HG02763 (cell line): ENCODE data around the gene CCDC91.
"Not testable (repeated sequence)": the region's sequence is repeated elsewhere in the genome, so short reads cannot be mapped to it uniquely, and the experiment has no call there.

Experiments used
- ATAC-seq: cut with Tn5 transposase; IDR thresholded peaks from one replicate; pipeline ENCODE4 v1.9.1; 2021; ENCODE audit warnings: mild to moderate bottlenecking, moderate library complexity; ENCODE audit not compliant: unreplicated experiment

CCDC91 gene

GRCh38 chr12:28231248-28231647 is 41.0 kb downstream of the CCDC91 start:
- ATAC-seq: no peak

DNA sequence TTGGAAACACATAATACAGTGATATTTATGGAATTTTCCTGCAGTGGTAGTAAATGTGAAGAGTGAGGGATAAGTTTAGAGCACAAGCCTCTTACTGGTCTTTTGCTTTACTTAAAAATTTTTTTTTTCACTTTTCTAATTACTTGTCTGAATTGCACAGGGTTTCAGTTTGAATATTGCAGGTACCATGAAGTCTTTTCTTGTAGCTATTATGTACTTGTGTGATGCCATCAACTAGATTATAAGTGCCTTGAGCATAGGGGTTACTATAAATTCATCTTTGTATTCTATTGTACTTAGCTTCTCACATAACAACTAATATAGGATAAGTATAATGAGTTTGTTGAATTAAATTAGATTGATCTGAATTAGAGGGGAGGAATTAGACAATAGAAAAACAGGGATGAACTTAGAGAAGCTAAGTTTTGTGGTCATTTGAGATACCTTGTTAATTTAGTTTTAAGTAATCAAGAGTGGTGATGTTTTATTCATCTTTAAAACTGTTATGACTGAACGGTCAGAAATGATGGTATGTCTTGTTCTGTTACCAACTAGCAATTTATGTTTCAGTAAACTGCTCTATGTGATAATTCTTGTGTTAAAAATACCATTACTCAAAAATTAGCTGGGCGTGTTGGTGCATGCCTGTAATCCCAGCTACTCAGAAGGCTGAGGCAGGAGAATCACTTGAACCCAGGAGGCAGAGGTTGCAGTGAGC is 42.1 kb downstream of the CCDC91 start:
- no peak for ATAC-seq

DNA sequence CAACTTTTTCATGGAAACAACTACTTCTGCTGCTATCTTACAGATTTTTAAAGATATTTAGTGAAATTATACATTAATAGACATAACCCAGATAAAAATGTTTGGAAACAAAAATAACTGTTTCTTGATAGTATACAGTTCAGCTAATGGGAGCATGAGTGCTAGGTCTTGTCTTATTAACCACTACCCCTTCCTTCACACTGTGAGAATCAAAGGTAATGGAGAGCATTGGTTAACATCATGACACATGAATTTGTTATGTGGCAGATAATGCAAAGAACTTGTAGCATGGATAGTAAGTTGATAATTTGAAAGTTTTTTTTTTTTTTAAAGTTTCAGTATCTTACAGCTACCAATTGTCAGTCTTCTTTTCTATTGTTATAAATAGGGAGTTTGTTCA is 44.2 kb downstream of the CCDC91 start:
- no peak for ATAC-seq

GRCh38 chr12:28235015-28235414 is 44.8 kb downstream of the CCDC91 start:
- ATAC-seq: no peak

- no peak for ATAC-seq
Measured at GRCh38 chr12:28235985-28236384, 45.7 kb downstream of the CCDC91 start.

GRCh38 chr12:28237423-28237822 is 47.2 kb downstream of the CCDC91 start:
- ATAC-seq: no peak

DNA sequence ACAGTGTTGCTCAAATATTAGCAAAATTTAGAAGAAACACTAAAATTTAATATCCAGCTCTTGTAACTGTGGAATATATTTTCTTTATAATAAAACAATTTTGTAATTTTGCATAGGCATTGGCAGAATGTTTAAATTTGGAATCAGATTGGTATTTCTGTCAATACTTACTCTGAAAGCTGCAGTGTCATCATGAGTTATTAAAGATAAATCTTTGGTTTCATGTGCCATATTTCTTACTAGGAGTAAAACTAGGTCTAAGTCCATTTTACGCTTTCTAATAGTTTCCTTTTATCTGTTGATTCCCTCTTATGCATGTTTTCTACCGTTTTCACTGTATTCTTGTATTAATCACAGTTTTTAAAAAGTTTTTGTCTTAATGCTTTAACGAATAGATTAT is 49.7 kb downstream of the CCDC91 start:
- no peak for ATAC-seq

- no peak for ATAC-seq
Measured at GRCh38 chr12:28240853-28241252, 50.6 kb downstream of the CCDC91 start.

- ATAC-seq: no peak
Measured at GRCh38 chr12:28242129-28242495, 51.9 kb downstream of the CCDC91 start.

GRCh38 chr12:28242496-28243309 is 52.4 kb downstream of the CCDC91 start:
- ATAC-seq: no peak

DNA sequence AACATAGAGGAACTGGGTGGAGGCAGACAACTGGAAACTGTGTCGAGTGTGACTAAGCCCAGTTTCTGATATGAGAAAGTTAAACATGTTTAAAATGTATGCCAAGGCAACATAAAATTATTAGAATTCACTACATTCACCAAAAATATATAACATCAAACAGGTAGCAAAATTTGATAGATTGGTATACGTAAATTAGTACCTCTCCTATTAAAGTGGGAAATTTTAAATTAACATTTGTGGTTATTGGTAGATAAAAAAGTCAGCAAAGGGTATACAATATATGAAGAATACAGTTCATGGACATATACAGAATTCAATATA is 53.0 kb downstream of the CCDC91 start:
- ATAC-seq: no peak

DNA sequence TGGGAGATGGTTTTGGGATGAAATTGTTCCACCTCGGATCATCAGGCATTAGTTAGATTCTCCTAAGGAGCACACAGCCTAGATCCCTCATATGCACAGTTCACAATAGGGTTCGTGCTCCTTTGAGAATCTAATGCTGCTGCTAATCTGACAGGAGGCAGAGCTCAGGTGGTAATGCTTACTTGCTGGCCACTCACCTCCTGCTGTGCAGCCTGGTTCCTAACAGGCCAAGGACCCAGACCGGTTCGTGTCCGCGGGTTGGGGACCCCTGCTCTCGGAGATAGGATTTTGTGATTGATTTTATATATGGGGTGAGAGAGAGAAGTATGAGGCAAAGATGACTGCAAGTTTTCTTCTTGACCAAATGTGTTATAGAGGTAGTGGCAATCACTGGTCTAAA is 57.5 kb downstream of the CCDC91 start:
- ATAC-seq: no peak

GRCh38 chr12:28248555-28249145 is 58.4 kb downstream of the CCDC91 start:
- ATAC-seq: no peak

GRCh38 chr12:28253161-28253641 is 62.9 kb downstream of the CCDC91 start:
- ATAC-seq: peak; percentile 94

DNA sequence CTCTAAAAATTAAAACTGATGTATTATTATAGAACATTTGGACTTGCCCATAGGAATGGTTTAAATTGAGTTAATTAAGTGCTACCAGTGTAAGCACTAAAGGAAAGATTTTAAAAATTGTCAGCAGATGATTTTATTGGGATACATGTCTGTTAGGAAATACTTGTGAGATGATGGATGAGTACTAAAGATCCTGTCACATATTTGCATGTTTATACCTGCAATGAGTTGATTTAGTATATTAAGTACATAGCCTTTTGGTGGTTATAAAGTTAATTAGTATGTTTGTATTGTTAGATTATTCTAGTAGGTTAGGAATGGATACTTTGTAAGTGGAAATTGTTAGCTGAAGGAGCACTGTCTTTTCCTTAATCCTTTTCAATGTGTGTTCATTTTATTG is 67.2 kb downstream of the CCDC91 start:
- ATAC-seq: no peak

DNA sequence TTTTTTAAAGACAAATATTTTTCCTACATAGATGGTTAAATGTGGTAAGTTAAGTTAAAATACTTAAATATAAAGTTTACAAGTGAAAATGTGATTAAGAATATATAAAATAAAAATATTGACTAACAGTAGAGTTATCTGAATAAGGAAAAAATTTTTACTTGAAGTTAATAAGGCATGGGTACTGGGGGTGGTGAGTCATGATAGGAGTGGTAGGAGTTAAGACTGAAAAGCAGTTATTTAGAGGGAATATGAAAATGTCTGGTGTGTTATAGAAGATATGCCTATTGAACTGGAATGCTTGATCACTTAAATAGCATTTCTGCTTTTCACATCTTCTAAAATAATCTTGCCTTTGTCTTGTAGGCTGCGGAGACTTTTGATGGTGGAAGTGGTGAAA is 68.7 kb downstream of the CCDC91 start:
- ATAC-seq: no peak

DNA sequence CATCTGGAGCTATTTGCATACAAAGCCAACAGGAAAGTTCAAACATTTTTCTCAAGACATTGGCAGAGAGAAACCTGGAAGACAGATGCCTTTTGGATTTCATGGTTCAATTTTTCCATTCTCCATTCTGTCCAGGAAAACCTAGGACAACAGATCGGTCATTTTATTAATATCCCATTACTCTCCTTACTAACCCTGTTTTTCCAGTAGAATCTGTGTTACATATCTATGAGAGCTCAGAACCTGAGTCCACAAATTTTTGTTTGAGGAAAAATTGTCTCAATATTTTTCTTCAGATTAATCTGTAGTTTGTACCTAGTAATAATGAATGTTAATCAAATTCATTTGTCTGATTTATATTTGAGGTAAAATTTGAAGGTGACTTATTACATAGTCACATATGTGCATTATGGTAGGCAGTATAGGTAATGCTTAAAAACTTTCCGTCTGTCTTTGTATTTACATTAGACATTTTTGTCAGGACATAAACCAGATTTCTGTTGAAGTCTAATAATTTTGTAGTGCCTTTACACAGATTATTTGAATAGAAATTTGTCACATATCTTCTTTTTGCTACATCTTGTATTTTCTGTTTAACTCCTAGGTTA is 75.3 kb downstream of the CCDC91 start:
- no peak for ATAC-seq

GRCh38 chr12:28267920-28268607 is 77.8 kb downstream of the CCDC91 start:
- not testable (repeated sequence) for ATAC-seq

DNA sequence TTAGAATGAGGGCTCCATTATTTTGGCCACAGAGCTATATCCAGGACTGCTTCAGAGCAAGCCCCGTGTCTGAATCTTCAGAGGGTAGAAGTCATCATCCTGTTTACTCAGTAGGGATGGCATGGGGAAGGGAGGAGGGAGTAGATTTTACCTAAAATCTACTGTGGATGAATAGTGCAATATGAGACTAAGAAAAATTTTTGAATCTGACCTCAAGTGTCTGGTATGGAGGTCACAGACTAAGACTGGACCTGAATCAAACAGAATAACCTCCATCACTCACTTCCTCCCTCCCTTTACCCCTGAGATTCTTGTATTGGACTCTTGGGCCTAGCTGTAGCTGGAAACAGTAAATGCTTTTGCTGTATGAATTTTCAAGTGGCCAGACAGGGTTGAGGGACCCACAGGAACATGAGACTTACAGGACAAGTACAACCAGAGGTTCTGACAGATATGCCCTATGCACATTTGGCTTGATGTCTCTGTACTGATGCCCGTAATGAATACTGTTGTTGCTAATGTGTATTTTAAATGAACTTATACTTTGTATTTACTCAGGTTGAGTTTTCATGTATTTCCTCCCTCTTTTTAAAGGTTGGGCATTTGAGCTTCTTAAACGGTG is 78.5 kb downstream of the CCDC91 start:
- no peak for ATAC-seq

- ATAC-seq: no peak
Measured at GRCh38 chr12:28269851-28270250, 79.6 kb downstream of the CCDC91 start.

DNA sequence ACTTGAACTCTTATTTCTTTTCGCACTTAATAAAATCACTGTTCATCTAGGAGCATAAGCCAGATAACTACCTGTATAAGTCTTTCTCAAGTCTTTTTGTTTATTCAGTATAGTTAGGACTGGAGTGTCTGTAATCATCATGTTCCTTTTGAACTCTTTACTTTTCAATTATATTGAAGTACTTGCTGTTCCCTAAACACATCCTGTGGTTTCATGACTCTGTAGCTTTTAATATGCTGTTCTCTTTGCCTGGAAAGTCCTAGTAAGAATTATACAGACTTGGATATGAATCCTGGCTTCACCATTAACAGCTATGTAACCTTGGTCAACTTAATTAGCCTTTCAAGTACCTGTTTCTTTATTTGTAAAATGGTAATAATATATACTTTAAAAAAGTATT is 88.2 kb downstream of the CCDC91 start:
- ATAC-seq: no peak
